ENCODE data around the gene HNRNPA3. TPM values are rescaled to one million over a fixed set of nuclear protein-coding genes. Genes with fewer than 3 reads are reported as not detected.

Gene HNRNPA3
- total and polyA plus RNA-seq, 2 of the 13 experiments (the other 11 are each of a cell fraction or from before 2014, with no cell fraction given): 73.3 to 97.7 TPM

DNA sequence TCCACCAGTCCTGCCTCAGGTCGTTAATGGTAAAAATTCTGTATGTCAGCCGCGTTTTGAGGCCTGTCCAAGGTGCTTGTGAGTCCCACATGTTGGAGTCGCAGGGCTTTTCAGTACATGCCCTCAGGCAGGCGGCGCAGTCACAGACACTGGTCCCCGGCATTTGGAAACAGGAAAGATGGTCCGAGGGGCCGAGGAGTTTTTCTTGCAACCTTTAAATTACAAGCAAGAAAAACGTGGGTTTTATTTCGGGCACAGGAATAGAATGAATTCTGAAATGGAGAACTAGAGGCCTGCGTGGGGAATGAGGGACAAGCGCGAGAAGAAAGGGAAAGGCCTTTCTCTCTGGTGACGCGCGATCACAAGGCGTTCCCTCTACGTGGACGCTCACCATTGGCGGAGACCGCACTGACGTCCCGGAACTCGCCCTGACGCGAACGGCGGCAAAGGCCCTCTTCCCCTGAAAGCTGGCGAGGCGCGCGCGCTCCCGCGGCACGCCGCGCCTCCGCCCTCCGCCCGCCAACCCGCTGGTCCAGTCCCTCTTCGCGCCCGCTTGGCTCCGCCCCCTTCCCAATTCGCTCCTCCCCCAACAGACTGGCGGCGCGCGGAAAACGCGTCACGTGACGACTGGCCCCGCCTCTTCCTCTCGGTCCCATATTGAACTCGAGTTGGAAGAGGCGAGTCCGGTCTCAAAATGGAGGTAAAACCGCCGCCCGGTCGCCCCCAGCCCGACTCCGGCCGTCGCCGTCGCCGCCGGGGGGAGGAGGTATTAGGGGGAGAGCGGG, at the start of gene HNRNPA3 (continued):
- TF ChIP-seq, protein P1, sequence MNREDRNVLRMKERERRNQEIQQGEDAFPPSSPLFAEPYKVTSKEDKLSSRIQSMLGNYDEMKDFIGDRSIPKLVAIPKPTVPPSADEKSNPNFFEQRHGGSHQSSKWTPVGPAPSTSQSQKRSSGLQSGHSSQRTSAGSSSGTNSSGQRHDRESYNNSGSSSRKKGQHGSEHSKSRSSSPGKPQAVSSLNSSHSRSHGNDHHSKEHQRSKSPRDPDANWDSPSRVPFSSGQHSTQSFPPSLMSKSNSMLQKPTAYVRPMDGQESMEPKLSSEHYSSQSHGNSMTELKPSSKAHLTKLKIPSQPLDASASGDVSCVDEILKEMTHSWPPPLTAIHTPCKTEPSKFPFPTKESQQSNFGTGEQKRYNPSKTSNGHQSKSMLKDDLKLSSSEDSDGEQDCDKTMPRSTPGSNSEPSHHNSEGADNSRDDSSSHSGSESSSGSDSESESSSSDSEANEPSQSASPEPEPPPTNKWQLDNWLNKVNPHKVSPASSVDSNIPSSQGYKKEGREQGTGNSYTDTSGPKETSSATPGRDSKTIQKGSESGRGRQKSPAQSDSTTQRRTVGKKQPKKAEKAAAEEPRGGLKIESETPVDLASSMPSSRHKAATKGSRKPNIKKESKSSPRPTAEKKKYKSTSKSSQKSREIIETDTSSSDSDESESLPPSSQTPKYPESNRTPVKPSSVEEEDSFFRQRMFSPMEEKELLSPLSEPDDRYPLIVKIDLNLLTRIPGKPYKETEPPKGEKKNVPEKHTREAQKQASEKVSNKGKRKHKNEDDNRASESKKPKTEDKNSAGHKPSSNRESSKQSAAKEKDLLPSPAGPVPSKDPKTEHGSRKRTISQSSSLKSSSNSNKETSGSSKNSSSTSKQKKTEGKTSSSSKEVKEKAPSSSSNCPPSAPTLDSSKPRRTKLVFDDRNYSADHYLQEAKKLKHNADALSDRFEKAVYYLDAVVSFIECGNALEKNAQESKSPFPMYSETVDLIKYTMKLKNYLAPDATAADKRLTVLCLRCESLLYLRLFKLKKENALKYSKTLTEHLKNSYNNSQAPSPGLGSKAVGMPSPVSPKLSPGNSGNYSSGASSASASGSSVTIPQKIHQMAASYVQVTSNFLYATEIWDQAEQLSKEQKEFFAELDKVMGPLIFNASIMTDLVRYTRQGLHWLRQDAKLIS (CRISPR knock-in tag; IDR thresholded peaks at IDR 0.05): peak; percentile 77
- TF ChIP-seq, protein P2, sequence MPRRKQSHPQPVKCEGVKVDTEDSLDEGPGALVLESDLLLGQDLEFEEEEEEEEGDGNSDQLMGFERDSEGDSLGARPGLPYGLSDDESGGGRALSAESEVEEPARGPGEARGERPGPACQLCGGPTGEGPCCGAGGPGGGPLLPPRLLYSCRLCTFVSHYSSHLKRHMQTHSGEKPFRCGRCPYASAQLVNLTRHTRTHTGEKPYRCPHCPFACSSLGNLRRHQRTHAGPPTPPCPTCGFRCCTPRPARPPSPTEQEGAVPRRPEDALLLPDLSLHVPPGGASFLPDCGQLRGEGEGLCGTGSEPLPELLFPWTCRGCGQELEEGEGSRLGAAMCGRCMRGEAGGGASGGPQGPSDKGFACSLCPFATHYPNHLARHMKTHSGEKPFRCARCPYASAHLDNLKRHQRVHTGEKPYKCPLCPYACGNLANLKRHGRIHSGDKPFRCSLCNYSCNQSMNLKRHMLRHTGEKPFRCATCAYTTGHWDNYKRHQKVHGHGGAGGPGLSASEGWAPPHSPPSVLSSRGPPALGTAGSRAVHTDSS (CRISPR knock-in tag; conservative IDR thresholded peaks at IDR 0.05): no peak
- TF ChIP-seq SMARCC2 (IDR thresholded peaks at IDR 0.05) (no peak), NAIF1 (CRISPR knock-in tag; IDR thresholded peaks at IDR 0.05; ENCODE audit: borderline replicate concordance) (peak; percentile 47; the same call in 1 of the 2 replicates), ZFP36L2 (CRISPR knock-in tag; IDR thresholded peaks at IDR 0.05) (0 out of 2 replicates have a peak, but pooled peaks have one; percentile 29), ZNF260 (CRISPR knock-in tag; IDR thresholded peaks at IDR 0.05; ENCODE audit: borderline replicate concordance, low read depth) (no peak), TAF15 (IDR thresholded peaks at IDR 0.05; ENCODE audit: low read depth, low read length, poor library complexity, severe bottlenecking) (no peak), NR3C1 (CRISPR knock-in tag; IDR thresholded peaks at IDR 0.05) (no peak), IKZF1 (IDR thresholded peaks at IDR 0.05) (no peak), RBM22 (optimal IDR thresholded peaks at IDR 0.05; ENCODE audit: low read length) (peak; percentile 99), ZNF282 (IDR thresholded peaks at IDR 0.05; ENCODE audit: partially characterized antibody) (no peak), ZNF33A (CRISPR knock-in tag; IDR thresholded peaks at IDR 0.05; ENCODE audit: borderline replicate concordance) (no peak), ZMYM4 (CRISPR knock-in tag; IDR thresholded peaks at IDR 0.05) (peak; percentile 69), SRF (IDR thresholded peaks at IDR 0.05; ENCODE audit: low read depth, low read length) (no peak; the same call in 1 of the 2 replicates)
- TF ChIP-seq, protein P3, sequence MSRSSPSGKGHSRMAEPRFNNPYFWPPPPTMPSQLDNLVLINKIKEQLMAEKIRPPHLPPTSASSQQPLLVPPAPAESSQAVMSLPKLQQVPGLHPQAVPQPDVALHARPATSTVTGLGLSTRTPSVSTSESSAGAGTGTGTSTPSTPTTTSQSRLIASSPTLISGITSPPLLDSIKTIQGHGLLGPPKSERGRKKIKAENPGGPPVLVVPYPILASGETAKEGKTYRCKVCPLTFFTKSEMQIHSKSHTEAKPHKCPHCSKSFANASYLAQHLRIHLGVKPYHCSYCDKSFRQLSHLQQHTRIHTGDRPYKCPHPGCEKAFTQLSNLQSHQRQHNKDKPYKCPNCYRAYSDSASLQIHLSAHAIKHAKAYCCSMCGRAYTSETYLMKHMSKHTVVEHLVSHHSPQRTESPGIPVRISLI (CRISPR knock-in tag; IDR thresholded peaks at IDR 0.05; ENCODE audit: borderline replicate concordance): 0 out of 2 replicates have a peak, but pooled peaks have one; percentile 26
- TF ChIP-seq, protein P4, sequence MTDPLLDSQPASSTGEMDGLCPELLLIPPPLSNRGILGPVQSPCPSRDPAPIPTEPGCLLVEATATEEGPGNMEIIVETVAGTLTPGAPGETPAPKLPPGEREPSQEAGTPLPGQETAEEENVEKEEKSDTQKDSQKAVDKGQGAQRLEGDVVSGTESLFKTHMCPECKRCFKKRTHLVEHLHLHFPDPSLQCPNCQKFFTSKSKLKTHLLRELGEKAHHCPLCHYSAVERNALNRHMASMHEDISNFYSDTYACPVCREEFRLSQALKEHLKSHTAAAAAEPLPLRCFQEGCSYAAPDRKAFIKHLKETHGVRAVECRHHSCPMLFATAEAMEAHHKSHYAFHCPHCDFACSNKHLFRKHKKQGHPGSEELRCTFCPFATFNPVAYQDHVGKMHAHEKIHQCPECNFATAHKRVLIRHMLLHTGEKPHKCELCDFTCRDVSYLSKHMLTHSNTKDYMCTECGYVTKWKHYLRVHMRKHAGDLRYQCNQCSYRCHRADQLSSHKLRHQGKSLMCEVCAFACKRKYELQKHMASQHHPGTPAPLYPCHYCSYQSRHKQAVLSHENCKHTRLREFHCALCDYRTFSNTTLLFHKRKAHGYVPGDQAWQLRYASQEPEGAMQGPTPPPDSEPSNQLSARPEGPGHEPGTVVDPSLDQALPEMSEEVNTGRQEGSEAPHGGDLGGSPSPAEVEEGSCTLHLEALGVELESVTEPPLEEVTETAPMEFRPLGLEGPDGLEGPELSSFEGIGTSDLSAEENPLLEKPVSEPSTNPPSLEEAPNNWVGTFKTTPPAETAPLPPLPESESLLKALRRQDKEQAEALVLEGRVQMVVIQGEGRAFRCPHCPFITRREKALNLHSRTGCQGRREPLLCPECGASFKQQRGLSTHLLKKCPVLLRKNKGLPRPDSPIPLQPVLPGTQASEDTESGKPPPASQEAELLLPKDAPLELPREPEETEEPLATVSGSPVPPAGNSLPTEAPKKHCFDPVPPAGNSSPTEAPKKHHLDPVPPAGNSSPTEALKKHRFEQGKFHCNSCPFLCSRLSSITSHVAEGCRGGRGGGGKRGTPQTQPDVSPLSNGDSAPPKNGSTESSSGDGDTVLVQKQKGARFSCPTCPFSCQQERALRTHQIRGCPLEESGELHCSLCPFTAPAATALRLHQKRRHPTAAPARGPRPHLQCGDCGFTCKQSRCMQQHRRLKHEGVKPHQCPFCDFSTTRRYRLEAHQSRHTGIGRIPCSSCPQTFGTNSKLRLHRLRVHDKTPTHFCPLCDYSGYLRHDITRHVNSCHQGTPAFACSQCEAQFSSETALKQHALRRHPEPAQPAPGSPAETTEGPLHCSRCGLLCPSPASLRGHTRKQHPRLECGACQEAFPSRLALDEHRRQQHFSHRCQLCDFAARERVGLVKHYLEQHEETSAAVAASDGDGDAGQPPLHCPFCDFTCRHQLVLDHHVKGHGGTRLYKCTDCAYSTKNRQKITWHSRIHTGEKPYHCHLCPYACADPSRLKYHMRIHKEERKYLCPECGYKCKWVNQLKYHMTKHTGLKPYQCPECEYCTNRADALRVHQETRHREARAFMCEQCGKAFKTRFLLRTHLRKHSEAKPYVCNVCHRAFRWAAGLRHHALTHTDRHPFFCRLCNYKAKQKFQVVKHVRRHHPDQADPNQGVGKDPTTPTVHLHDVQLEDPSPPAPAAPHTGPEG (CRISPR knock-in tag; IDR thresholded peaks at IDR 0.05): no peak

Measured in HepG2 (cell line).